ENCODE results near the gene FARS2.

GRCh38 chr6:5599127-5599526 lies 337.8 kb downstream of the FARS2 start:
- TF ChIP-seq CTCF (IDR thresholded peaks at IDR 0.05; ENCODE audit: poor library complexity, severe bottlenecking) (no peak), EZH2 (IDR thresholded peaks at IDR 0.05; ENCODE audit: borderline replicate concordance, insufficient read depth, low read length, poor library complexity, severe bottlenecking) (no peak), TAF1 (IDR thresholded peaks at IDR 0.05; ENCODE audit: low read depth) (no peak)
